ENCODE results near the gene IRF5. TPM values are rescaled to one million over a fixed set of nuclear protein-coding genes. Genes with fewer than 3 reads are reported as not detected.

Gene IRF5
- total RNA-seq, 1 donor from 2014 or later, result 0.36 TPM

DNA sequence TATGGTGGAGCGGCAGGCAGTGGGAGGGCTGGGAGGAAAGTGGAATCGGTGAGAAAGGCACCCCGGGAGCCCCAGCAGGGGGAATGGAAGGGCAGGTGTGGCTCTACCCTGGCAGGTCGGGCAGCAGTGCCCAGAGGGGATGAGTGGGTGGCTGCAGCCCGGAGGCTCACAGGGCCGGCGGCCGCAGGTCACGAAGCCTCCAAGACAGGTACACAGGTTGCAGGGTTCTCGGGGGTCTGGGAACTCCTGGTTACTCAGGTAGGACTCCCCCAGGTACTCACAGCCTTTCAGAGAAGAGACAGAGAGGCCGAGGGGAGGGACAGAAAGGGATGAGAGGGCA lies 49.0 kb upstream of the IRF5 start:
- no peaks in the 10 kb centered on the region for H3K36me3 ChIP-seq (ENCODE audit: insufficient read depth, low read length)
- no peak for TF ChIP-seq EZH2 (IDR thresholded peaks at IDR 0.05; ENCODE audit: insufficient read depth, low read length)
- Mint-ChIP-seq H3K9me3 (ENCODE audit: unreplicated experiment) (no peaks in the 10 kb centered on the region), H3K27me3 (ENCODE audit: low read depth, unreplicated experiment) (peaks cover 31% of the 10 kb centered on the region), H3K27ac (ENCODE audit: unreplicated experiment) (no peak overlapping the region), H3K36me3 (ENCODE audit: low read depth, unreplicated experiment) (no peaks in the 10 kb centered on the region), H3K4me1 (ENCODE audit: low read depth, unreplicated experiment) (no peaks in the 10 kb centered on the region), H3K4me3 (ENCODE audit: unreplicated experiment) (no peak overlapping the region)
- FAIRE-seq, result no peak
- peaks cover 3% of the 10 kb centered on the region for H4K20me1 ChIP-seq (ENCODE audit: insufficient read depth, low read length)
- H3K4me1 ChIP-seq (ENCODE audit: insufficient read depth, low read length), result no peaks in the 10 kb centered on the region
- H3K27me3 ChIP-seq (ENCODE audit: insufficient read depth, low read length), result peaks cover 10% of the 10 kb centered on the region
- H3K4me3 ChIP-seq (ENCODE audit: insufficient read depth, low read depth, low read length), result no peak overlapping the region
- DNase-seq (ENCODE audit: low read depth), result no peak
- no peak overlapping the region for H3K27ac ChIP-seq (ENCODE audit: low read depth, low read length)
- no peak overlapping the region for H2AFZ ChIP-seq (ENCODE audit: low read depth, low read length)
- peaks cover 6% of the 10 kb centered on the region for H3K9me3 ChIP-seq (ENCODE audit: insufficient read depth, low read depth, low read length)
- no peak overlapping the region for H3K9ac ChIP-seq (ENCODE audit: low read length)
- H3K79me2 ChIP-seq (ENCODE audit: insufficient read depth, low read length), result no peaks in the 10 kb centered on the region
- no peak overlapping the region for H3K4me2 ChIP-seq (ENCODE audit: low read length)

DNA sequence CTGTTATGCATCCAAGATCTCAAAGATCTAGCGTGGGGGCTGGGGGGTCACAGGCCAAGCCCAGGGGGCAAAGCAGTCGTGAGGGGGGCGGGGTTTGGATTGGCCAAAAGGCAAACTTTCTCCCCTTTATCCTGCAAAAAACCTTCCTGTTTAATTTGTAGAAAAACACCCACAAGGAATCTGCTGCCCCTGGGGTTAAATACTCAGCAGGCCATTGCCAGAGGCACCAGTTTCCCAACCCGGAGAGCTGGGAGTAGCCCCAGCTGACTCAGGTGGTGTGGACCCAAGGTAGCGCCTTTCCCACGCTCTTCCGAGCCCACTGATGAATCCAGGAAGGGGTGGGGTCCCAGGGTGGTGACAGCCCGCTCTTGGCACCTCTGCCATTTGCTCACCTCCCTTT lies 48.6 kb upstream of the IRF5 start:
- DNase-seq (ENCODE audit: low read depth), result no peak
- Histone ChIP-seq H3K36me3 (ENCODE audit: insufficient read depth, low read length) (no peaks in the 10 kb centered on the region), H3K27me3 (ENCODE audit: insufficient read depth, low read length) (peaks cover 10% of the 10 kb centered on the region), H3K4me2 (ENCODE audit: low read length) (no peak overlapping the region), H4K20me1 (ENCODE audit: insufficient read depth, low read length) (peaks cover 3% of the 10 kb centered on the region), H3K79me2 (ENCODE audit: insufficient read depth, low read length) (no peaks in the 10 kb centered on the region), H3K4me1 (ENCODE audit: insufficient read depth, low read length) (no peaks in the 10 kb centered on the region), H3K9ac (ENCODE audit: low read length) (no peak overlapping the region), H3K4me3 (ENCODE audit: insufficient read depth, low read depth, low read length) (no peak overlapping the region), H3K27ac (ENCODE audit: low read depth, low read length) (no peak overlapping the region), H2AFZ (ENCODE audit: low read depth, low read length) (no peak overlapping the region), H3K9me3 (ENCODE audit: insufficient read depth, low read depth, low read length) (peaks cover 6% of the 10 kb centered on the region)
- TF ChIP-seq EZH2 (IDR thresholded peaks at IDR 0.05; ENCODE audit: insufficient read depth, low read length), result no peak
- TF ChIP-seq, protein P1, sequence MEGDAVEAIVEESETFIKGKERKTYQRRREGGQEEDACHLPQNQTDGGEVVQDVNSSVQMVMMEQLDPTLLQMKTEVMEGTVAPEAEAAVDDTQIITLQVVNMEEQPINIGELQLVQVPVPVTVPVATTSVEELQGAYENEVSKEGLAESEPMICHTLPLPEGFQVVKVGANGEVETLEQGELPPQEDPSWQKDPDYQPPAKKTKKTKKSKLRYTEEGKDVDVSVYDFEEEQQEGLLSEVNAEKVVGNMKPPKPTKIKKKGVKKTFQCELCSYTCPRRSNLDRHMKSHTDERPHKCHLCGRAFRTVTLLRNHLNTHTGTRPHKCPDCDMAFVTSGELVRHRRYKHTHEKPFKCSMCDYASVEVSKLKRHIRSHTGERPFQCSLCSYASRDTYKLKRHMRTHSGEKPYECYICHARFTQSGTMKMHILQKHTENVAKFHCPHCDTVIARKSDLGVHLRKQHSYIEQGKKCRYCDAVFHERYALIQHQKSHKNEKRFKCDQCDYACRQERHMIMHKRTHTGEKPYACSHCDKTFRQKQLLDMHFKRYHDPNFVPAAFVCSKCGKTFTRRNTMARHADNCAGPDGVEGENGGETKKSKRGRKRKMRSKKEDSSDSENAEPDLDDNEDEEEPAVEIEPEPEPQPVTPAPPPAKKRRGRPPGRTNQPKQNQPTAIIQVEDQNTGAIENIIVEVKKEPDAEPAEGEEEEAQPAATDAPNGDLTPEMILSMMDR (IDR thresholded peaks at IDR 0.05; ENCODE audit: insufficient read depth, low read depth, low read length), result no peak
- Mint-ChIP-seq H3K36me3 (ENCODE audit: low read depth, unreplicated experiment) (no peaks in the 10 kb centered on the region), H3K4me1 (ENCODE audit: low read depth, unreplicated experiment) (no peaks in the 10 kb centered on the region), H3K27ac (ENCODE audit: unreplicated experiment) (no peak overlapping the region), H3K4me3 (ENCODE audit: unreplicated experiment) (no peak overlapping the region), H3K9me3 (ENCODE audit: unreplicated experiment) (no peaks in the 10 kb centered on the region), H3K27me3 (ENCODE audit: low read depth, unreplicated experiment) (peaks cover 30% of the 10 kb centered on the region)
- no peak for FAIRE-seq

DNA sequence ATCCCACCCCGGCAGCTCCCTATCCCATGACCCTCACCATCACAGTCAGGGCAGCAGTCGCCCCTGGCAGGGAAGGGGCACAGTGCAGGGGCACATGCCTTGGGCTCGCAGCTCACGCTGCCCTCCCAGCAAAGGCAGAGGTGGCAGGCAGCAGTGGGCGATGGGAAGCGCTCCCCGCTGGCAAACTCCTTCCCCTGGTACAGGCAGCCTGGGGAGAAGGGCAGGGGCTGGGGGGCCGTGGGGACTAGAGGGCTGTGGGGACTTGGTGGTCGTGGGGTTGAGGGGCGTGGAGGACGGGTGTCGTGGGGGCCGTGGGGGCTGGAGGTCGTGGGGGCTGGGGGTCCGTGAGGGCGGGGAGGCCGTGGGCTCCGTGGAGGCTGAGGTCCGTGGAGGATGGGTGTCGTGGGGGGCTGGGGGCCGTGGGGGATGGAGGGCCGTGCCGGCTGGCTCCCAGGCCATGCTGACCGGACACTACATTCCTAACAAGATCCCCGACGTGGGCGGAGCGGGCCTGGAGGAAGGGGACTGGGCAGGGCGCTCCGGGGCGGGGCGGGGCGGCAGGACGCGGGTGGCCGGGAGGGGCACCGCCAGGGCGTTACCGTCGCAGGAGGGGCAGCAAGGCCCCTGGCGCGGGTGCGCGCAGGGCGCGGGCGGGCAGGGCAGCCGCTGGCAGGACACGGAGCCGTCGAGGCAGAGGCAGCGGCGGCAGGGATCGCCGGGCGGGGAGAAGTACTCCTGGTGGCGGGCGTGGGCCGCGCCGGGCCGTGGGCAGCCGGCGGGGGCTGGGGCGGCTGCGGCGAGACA lies 47.2 kb upstream of the IRF5 start:
- TF ChIP-seq, protein P1 (IDR thresholded peaks at IDR 0.05; ENCODE audit: insufficient read depth, low read depth, low read length), result no peak
- TF ChIP-seq EZH2 (IDR thresholded peaks at IDR 0.05; ENCODE audit: insufficient read depth, low read length), result no peak
- Histone ChIP-seq H2AFZ (ENCODE audit: low read depth, low read length) (no peak overlapping the region), H3K4me1 (ENCODE audit: insufficient read depth, low read length) (no peaks in the 10 kb centered on the region), H3K9ac (ENCODE audit: low read length) (no peak overlapping the region), H3K9me3 (ENCODE audit: insufficient read depth, low read depth, low read length) (peaks cover 6% of the 10 kb centered on the region), H4K20me1 (ENCODE audit: insufficient read depth, low read length) (peaks cover 3% of the 10 kb centered on the region), H3K4me2 (ENCODE audit: low read length) (peak overlapping the region; percentile 50), H3K27ac (ENCODE audit: low read depth, low read length) (no peak overlapping the region), H3K79me2 (ENCODE audit: insufficient read depth, low read length) (no peaks in the 10 kb centered on the region), H3K36me3 (ENCODE audit: insufficient read depth, low read length) (no peaks in the 10 kb centered on the region), H3K4me3 (ENCODE audit: insufficient read depth, low read depth, low read length) (peak overlapping the region; percentile 5), H3K27me3 (ENCODE audit: insufficient read depth, low read length) (peaks cover 10% of the 10 kb centered on the region)
- peaks cover 18% of the 10 kb centered on the region for H3K27me3 Mint-ChIP-seq (ENCODE audit: low read depth, unreplicated experiment)
- H3K27ac Mint-ChIP-seq (ENCODE audit: unreplicated experiment), result no peak overlapping the region
- FAIRE-seq, result no peak
- H3K9me3 Mint-ChIP-seq (ENCODE audit: unreplicated experiment), result peaks cover 2% of the 10 kb centered on the region
- H3K4me3 Mint-ChIP-seq (ENCODE audit: unreplicated experiment), result no peak overlapping the region
- H3K4me1 Mint-ChIP-seq (ENCODE audit: low read depth, unreplicated experiment), result no peaks in the 10 kb centered on the region
- H3K36me3 Mint-ChIP-seq (ENCODE audit: low read depth, unreplicated experiment), result no peaks in the 10 kb centered on the region
- DNase-seq (ENCODE audit: low read depth), result no peak
